Stimulated activated CD8-positive, alpha-beta memory T cell treated with anti-CD3 and anti-CD28 coated beads, Interleukin-7, amount 100 ng/mL, for 24 hours (primary cell): ENCODE results near the gene ATP9B.
"Not testable (repeated sequence)": the region's sequence is repeated elsewhere in the genome, so short reads cannot be mapped to it uniquely, and the experiment has no call there.

ENCODE experiments used
- DNase-seq: peaks from one replicate; pipeline ENCODE4 v3.0.0-alpha.2; 2020; ENCODE audit warnings: low read depth

ATP9B gene

DNA sequence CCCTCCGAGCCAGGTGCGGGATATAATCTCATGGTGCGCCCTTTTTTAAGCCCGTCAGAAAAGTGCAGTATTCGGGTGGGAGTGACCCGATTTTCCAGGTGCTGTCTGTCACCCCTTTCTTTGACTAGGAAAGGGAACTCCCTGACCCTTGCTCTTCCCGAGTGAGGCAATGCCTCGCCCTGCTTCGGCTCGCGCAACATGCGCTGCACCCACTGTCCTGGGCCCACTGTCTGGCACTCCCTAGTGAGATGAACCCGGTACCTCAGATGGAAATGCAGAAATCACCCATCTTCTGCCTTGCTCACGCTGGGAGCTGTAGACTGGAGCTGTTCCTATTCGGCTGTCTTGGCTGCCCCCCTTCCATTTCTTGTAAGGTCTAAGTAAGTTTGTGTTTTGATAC, 221.2 kb downstream of the ATP9B start:
- not testable (repeated sequence) for DNase-seq

- no peak for DNase-seq
Observed at GRCh38 chr18:79290876-79291275, 221.7 kb downstream of the ATP9B start.

DNA sequence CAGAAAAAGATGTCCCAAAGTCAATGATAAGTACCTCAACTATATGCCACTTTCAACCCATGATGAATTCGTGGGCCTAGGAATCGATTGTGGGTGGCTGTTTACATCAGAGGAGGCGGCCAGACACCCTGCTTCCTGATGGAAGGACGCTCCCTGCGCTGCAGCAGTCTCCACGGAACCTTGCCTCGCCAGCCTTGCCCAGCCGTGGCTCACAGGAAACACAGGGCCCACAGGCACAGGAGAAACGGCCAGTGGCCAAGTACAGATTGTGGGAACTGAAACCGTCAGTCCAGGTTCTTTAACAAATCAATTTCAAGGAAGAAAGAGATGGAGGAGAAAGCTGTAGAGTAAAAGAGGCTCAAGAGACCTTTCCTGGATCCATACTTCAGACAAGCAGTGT, 225.0 kb downstream of the ATP9B start:
- no peak for DNase-seq

- no peak for DNase-seq
Observed at GRCh38 chr18:79299272-79299671, 230.1 kb downstream of the ATP9B start.

DNA sequence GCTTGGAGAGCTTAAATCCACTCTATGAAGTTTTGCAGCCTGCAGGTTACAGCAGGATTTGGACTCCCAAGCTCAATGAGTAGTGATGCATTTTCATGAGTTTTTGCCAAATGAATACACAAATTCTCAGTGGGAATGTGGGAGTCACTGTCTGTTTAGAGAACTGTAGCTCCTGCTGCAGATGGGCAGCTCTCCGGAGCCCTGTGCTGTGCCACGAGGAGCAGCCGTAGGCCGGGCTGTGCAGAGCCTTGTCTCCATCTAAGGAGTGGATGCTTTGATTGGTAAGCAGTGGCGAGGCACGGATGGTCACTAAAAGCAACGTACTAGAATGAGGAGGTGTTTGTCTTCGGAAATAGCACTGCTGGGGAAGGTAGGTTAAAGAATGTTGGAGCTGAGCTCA, 230.5 kb downstream of the ATP9B start:
- DNase-seq: no peak

DNA sequence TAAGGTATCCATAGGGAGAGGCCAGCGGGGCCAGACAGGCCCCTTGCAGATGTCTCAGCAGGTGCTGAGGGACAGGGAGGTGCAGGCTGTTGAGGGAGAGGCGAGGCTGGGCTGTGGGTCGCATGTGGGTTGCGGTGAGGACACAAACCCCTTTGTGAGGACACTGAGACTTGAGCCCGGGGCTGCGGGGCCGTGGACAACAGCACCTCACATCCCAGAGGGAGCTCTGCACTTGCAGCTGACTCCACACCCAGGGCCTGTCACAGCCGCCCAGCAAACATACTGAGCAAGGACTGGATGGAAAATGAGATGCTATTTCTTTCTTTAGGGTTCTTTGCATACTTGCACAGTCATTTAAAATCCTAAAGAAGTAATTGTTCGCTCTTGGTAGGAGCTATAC, 231.2 kb downstream of the ATP9B start:
- no peak for DNase-seq

GRCh38 chr18:79302120-79302519, 232.9 kb downstream of the ATP9B start:
- no peak for DNase-seq

- no peak for DNase-seq
Observed at GRCh38 chr18:79305911-79306310, 236.7 kb downstream of the ATP9B start.

DNA sequence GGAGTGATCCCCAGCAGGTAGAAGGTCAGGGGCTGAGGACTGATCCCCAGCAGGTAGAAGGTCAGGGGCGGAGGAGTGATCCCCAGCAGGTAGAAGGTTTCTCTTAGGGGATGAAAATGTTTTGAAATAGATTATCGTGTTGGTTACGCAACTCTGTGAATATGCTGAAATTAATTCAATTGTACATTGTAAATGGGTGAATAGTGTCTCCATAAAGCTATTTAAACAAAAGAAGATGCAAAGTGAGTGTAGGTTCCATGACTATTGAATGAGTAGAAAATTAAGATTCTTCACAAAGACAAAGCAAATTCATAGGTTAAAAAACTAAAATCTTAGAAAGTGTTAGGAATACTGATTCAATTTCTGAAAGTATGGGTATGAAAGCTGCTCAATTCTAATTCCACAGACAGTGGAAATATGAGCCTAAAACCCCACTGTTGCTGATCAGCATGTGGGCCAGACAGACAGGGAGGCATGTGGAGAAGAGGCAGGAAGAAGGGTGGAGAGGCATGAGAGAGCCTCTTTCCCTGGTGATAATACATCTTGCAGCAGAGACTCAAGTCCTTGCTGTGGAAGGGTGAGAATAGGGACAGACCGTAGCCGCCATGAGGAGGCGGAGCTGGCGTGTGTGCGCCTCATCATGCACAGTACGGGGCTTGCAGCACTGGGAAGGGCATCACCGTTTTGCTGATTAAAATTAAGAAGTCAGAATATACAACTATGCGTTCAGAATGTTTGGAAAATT, 240.6 kb downstream of the ATP9B start:
- no peak for DNase-seq

- no peak for DNase-seq
Observed at GRCh38 chr18:79314838-79315388, 245.7 kb downstream of the ATP9B start.

DNA sequence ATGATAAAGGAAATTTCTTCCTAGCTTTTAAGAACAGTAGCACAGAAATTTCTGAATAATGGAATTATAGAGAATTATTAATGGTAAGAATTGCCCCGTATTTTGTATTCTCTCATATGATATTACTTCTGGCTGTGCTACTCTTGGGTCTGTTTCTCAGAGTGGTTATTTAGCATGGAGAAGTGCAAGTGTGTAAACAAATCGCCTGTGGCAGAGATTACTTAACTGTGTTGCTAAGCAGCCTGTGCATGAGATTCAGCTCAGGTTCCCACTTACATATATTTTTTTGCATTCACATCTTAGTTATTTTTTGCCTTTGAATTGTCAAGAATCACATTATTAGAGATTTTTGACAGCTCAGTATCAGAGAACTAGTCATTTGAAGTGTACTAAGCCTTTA, 246.4 kb downstream of the ATP9B start:
- no peak for DNase-seq

GRCh38 chr18:79317703-79318102, 248.5 kb downstream of the ATP9B start:
- DNase-seq: no peak

- DNase-seq: no peak
Observed at GRCh38 chr18:79318142-79318673, 249.0 kb downstream of the ATP9B start.

GRCh38 chr18:79320216-79320850, 251.1 kb downstream of the ATP9B start:
- no peak for DNase-seq

GRCh38 chr18:79321625-79322405, 252.6 kb downstream of the ATP9B start:
- DNase-seq: no peak

GRCh38 chr18:79322441-79322840, 253.2 kb downstream of the ATP9B start:
- no peak for DNase-seq

DNA sequence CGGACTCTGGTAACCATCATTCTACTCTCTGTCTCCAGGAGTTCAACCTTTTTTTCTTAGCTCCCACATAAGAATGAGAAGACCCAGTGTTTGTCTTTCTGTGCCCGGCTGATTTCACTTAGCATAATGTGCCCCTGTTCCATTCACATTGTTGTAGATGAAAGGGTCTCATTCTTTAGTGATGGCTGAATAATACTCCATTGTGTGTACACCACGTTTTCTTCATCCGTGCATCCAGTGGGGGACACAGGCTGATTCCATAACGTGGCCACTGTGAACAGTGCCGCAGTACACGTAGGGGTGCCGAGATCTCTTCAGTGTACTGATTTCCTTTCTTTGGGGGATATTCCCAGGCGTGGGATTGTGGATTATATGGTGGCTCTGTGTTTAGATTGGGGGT, 254.3 kb downstream of the ATP9B start:
- no peak for DNase-seq

DNA sequence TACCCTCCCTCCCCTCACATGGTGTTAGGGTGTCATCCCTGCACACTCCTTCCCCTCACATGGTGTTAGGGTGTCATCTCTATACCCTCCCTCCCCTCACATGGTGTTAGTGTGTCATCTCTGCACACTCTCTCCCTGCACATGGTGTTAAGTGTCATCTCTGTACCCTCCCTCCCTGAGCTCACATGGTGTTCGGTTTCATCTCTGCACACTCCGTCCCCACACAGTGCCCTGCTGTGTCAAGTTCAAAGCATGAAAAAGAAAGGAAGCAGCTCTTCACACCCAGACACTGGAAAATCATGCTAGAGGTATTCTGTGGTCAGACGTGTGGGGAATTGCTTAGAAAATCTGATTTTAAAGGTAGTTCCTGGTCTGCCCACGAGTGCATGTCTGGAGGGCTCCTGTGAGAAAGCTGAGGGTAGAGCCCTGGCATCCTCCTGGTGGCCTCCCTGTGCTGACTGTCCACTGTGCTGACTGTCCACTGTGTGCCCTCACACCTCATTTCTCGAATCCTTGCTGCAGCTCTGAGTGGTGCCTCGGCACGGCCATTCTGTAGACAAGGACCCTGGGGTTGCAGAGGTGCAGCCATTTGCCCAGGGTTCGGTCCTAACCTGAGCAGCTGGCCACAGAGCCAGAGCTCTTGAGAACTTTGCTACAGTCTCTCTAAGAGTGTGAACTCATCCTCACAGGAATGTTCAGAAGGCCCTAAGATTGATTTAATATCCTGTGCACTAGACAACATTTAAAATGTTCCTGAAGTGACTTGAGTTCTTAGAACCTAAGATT, 257.4 kb downstream of the ATP9B start:
- no peak for DNase-seq

GRCh38 chr18:79327199-79327721, 258.1 kb downstream of the ATP9B start:
- no peak for DNase-seq

DNA sequence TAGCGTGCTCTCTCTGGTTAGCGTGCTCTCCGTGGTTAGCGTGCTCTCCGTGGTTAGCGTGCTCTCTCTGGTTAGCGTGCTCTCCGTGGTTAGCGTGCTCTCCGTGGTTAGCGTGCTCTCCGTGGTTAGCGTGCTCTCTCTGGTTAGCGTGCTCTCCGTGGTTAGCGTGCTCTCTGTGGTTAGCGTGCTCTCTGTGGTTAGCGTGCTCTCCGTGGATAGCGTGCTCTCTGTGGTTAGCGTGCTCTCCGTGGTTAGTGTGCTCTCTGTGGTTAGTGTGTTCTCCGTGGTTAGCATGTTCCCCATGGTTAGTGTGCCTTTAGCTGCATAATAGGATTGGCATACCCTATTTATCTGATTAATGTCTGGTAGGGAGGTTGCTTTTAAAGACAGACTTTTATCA, 258.7 kb downstream of the ATP9B start:
- DNase-seq: not testable (repeated sequence)

GRCh38 chr18:79328887-79329286, 259.7 kb downstream of the ATP9B start:
- DNase-seq: no peak
